Measurements from ENCODE around the gene MCM3AP. TPM values are rescaled to one million over a fixed set of nuclear protein-coding genes. Genes with fewer than 3 reads are reported as not detected.

The MCM3AP gene
- total RNA-seq, 2 donors from 2014 or later, result 105 to 118 TPM

DNA sequence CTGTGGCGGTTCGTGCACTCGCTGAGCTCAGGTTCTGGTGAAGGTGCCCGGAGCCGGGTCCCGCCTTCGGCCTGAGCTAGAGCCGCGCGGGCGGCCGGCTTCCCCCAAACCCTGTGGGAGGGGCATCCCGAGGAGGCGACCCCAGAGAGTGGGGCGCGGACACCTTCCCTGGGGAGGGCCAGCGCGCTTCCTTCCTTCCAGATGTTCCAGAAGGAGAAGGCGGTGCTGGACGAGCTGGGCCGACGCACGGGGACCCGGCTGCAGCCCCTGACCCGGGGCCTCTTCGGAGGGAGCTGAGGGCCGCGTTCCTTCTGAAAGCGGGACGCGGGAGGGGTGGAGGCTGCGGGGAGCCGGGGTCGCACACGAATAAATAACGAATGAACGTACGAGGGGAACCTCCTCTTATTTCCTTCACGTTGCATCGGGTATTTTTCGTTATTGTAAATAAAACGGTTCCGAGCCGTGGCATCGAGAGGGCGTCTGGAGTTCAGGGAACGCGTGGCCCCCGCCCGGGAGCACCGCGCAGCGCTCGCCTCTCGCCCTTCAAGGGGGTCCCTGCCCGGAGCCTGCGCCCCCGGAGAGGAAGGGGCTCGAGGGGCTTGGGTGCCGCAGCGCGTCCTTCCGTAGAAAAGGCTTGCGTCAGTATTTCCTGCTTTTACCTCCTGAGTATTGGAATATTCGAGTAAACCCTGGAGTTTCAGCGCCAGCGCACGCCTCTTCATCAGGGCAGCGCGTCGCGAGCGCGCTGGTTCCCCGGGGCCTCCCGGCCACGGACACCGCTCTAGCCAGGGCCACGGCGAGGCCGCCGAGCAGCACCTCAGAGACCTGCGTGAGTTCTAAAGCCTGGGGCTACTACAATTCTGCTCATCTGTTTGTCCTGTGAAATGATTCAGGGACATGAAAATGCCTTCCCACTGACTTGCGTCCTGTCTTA is 12.2 kb upstream of the MCM3AP start:
- ATAC-seq (replicated peaks), result no peak
- H3K27ac Mint-ChIP-seq, result no peak overlapping the region
- no peaks in the 10 kb centered on the region for H3K9me3 Mint-ChIP-seq
- H3K4me1 Mint-ChIP-seq, result no peaks in the 10 kb centered on the region
- H3K27me3 Mint-ChIP-seq, result no peaks in the 10 kb centered on the region
- H3K36me3 Mint-ChIP-seq (ENCODE audit: low read depth), result peaks cover 17% of the 10 kb centered on the region
- H3K4me3 Mint-ChIP-seq, result peak overlapping the region; percentile 56

DNA sequence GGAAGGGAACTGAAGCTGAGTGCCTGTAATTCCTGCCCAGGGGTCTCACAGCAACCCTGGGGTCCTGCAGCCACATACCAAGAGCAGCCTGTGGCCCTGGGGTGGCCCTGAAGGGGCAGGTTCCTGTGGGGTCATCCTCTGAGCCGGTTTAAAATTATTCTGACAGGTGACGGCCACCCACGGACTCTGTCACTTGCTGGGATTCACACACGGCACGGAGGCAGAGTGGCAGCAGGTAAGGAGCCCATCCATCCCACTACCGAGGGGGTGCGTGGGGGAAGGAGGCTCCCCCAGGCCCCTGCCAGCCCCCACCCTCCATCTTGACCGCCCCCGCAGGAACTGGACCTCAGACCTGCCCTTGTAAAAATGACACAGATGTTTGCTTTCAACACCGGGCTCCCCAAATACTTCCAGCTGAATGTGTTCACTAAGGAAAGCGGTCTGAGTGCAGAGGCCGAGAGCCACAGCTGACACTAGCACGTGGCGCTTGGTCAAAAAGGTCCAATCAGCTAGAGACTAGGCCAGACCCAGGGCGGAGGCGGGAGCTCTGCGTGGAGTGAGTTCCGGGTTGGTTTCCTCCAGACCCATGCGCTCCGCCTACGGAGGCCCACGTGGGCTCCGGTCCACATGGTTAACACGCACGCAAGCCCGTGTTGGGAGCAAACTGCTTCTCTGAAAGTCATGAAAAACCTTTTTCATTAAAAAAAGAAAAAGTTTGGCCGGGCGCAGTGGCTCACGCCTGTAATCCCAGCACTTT is 10.8 kb upstream of the MCM3AP start:
- peaks cover 26% of the 10 kb centered on the region for H3K36me3 Mint-ChIP-seq (ENCODE audit: low read depth)
- peak; percentile 93 for ATAC-seq (replicated peaks)
- H3K9me3 Mint-ChIP-seq, result no peaks in the 10 kb centered on the region
- no peak overlapping the region for H3K27ac Mint-ChIP-seq
- no peaks in the 10 kb centered on the region for H3K27me3 Mint-ChIP-seq
- no peaks in the 10 kb centered on the region for H3K4me1 Mint-ChIP-seq
- peak overlapping the region; percentile 56 for H3K4me3 Mint-ChIP-seq

GRCh38 chr21:46295177-46295770 is 9.9 kb upstream of the MCM3AP start:
- Mint-ChIP-seq H3K27ac (peak overlapping the region; percentile 20), H3K4me1 (no peaks in the 10 kb centered on the region), H3K27me3 (no peaks in the 10 kb centered on the region), H3K4me3 (no peak overlapping the region), H3K36me3 (ENCODE audit: low read depth) (peaks cover 20% of the 10 kb centered on the region), H3K9me3 (no peaks in the 10 kb centered on the region)
- no peak for ATAC-seq (replicated peaks)

DNA sequence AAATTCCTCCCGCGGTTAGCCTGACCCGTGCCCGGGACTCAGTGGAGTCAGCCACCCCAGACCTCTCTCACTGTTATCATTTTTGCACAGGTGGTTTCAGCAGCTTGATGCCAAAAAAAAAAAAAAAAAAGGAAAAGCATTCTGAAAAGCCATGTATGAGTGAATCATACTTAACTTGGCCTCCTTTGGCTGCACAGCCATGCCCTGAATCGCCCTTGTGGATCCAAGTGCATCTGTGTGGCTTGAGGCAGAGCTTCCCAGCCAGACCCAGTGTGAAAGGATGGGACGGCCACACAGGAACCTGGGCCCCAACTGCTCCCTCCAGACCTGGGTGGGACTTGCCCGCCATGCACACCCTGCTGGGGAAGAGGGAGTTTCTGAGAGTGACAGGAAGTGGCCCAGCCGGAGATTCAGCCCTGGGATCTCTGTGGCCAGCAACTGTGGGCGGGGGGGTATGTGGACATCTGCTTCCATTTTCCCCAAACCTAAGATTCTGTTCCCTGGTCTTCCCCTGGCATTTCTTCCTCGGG is 9.3 kb upstream of the MCM3AP start:
- no peak overlapping the region for H3K4me3 Mint-ChIP-seq
- no peak for ATAC-seq (replicated peaks)

GRCh38 chr21:46291561-46291960 is 6.2 kb upstream of the MCM3AP start:
- Mint-ChIP-seq H3K4me3 (no peak overlapping the region), H3K27ac (no peak overlapping the region), H3K36me3 (ENCODE audit: low read depth) (peaks cover 20% of the 10 kb centered on the region)

More for the DNA sequence above, 9.3 kb upstream of the MCM3AP start:
- Mint-ChIP-seq H3K36me3 (ENCODE audit: low read depth) (peaks cover 14% of the 10 kb centered on the region), H3K9me3 (no peaks in the 10 kb centered on the region), H3K27me3 (no peaks in the 10 kb centered on the region), H3K4me1 (peaks cover 4% of the 10 kb centered on the region), H3K27ac (peak overlapping the region; percentile 20)

DNA sequence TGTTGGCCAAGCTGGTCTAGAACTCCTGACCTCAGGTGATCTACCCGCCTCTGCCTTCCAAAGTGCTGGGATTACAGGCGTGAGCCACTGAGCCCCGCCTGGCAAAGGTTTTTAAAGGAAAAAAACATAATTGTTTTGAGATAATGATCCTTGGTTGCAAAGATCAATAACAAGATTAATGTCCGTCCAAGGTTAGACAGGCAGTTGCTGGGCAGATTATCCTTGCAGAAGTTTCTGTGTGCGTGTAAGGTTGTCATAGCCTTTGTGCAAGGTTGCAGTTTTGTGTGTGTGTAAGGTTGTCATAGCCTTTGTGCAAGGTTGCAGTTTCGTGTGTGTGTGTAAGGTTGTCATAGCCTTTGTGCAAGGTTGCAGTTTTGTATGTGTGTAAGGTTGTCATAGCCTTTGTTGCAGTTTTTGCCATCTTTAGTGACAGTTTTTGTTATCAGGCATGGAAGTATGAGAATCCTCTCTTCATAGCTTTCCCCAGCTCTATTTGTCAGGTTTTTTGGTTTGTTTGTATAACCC is 4.3 kb upstream of the MCM3AP start:
- H3K4me3 Mint-ChIP-seq, result no peak overlapping the region
- no peaks in the 10 kb centered on the region for H3K9me3 Mint-ChIP-seq
- no peak overlapping the region for H3K27ac Mint-ChIP-seq
- no peak for ATAC-seq (replicated peaks)
- peaks cover 17% of the 10 kb centered on the region for H3K4me1 Mint-ChIP-seq
- no peaks in the 10 kb centered on the region for H3K27me3 Mint-ChIP-seq
- H3K36me3 Mint-ChIP-seq (ENCODE audit: low read depth), result peaks cover 33% of the 10 kb centered on the region

More at GRCh38 chr21:46291561-46291960, 6.2 kb upstream of the MCM3AP start:
- Mint-ChIP-seq H3K27me3 (no peaks in the 10 kb centered on the region), H3K4me1 (peaks cover 16% of the 10 kb centered on the region), H3K9me3 (no peaks in the 10 kb centered on the region)
- no peak for ATAC-seq (replicated peaks)

DNA sequence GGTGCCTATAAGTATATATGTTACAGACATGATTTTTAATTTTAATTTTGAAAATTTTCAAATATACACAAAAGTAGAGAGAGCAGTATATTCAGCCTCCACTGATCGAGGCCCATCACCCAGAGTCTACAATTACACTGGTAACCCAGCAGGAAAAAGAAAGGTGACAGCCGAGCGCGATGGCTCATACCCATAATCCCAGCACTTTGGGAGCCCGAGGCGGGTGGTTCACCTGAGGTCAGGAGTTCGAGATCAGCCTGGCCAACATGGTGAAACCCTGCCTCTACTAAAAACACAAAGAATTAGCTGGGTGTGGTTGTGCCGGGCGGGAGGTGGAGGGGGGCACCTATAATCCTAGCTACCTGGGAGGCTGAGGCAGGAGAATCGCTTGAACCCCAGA is 2.1 kb upstream of the MCM3AP start:
- Mint-ChIP-seq H3K27ac (no peak overlapping the region), H3K4me3 (peak overlapping the region; percentile 92), H3K27me3 (no peaks in the 10 kb centered on the region), H3K36me3 (ENCODE audit: low read depth) (peaks cover 53% of the 10 kb centered on the region), H3K9me3 (no peaks in the 10 kb centered on the region), H3K4me1 (peaks cover 23% of the 10 kb centered on the region)
- no peak for ATAC-seq (replicated peaks)

DNA sequence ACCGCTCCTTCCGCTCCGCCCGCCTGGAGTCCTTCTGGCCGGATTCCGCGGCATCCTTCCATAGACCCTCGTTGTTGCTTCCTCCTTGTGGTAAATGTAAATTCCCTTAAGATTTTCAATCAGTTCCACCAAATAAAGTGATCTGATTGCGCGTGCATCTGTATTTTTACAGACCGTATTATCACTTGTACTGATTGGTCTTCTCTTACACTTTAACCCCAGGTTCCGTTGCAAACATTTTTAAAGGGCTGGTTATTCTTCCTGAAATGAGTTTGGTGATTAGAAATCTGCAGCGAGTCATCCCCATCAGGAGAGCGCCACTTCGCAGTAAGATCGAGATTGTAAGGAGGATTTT is 1.2 kb upstream of the MCM3AP start:
- Mint-ChIP-seq H3K36me3 (ENCODE audit: low read depth) (peaks cover 57% of the 10 kb centered on the region), H3K4me3 (peak overlapping the region; percentile 92), H3K9me3 (no peaks in the 10 kb centered on the region), H3K4me1 (peaks cover 23% of the 10 kb centered on the region), H3K27ac (peak overlapping the region; percentile 97), H3K27me3 (no peaks in the 10 kb centered on the region)
- peak; percentile 32 for ATAC-seq (replicated peaks)

DNA sequence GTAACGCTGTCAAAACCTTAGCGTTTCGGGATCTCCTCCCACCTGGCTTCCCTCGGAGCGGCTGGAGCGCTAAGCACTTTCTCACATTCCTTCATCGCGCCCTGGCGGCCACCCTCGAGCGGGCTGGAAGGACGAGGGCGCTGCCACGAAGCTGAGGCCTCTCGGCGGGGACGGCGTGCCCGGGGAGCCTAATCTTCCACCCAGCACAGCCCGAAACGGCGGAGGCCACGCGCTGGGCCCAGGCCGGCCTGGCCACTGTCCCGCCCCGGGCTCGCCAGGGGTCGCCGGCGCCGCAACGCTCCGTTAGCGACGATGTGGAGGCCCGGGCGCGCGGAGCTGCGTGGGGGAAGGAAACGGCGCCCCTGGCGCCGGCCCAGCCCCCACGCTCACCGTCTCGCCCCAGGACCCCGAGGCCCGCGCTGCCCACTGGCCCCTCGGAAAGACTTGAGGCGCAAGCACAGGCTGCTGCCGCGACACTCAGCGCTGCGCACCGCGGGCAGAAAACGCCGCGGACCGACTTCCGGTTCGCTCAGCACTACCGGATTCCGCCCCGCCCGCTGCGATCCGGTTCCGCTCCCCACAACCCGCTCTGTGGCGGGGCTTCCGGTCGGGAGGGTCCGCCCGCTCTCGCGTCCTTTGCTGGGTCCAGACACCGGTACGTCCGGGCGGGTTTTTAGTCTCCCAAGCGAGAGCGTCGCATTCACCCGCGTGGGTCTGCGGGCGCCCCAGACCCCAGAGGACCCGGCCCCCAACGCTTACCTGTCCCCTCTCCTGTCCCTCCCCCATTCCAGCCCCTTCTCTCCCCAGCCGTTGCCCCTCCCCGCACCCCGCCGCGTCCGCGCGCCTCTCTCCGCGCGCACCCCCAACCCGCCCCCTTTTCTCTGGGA is 593 bp upstream of the MCM3AP start, which contains the start of gene YBEY:
Gene YBEY (plus strand): TSS at position 582 of the 887 bp plus-strand sequence. CDS start 572 bp downstream, outside the sequence.
- peak; percentile 92 for ATAC-seq (replicated peaks)

DNA sequence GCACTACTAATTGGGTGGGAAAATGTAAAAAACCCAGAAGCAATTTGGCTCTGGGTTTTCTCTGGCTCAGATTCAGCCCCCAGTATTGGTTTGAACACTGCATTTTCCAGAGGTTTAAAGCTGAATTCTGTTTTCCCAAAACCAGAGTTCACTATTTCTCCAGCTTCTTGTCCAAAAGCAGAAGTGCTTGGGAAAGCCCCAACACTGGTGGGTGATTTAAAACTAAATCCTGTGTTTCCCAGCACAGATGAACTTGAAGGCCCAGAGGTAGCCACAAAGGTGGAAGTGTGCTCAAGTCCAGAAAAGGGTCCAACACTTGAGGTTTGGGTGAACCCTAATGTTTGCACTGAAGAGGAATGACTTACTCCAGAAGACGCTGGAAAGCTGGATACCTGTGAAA is 678 bp downstream of the MCM3AP start:
- no peaks in the 10 kb centered on the region for H3K9me3 Mint-ChIP-seq
- H3K36me3 Mint-ChIP-seq (ENCODE audit: low read depth), result peaks cover 70% of the 10 kb centered on the region
- peak overlapping the region; percentile 97 for H3K27ac Mint-ChIP-seq
- no peak for ATAC-seq (replicated peaks)
- H3K4me3 Mint-ChIP-seq, result peak overlapping the region; percentile 92
- H3K4me1 Mint-ChIP-seq, result peaks cover 19% of the 10 kb centered on the region
- no peaks in the 10 kb centered on the region for H3K27me3 Mint-ChIP-seq

More for the DNA sequence above, 593 bp upstream of the MCM3AP start, which contains the start of gene YBEY:
- peak within 1 kb of the TSS; percentile 92 for H3K4me3 Mint-ChIP-seq
- peak within 1 kb of the TSS; percentile 97 for H3K27ac Mint-ChIP-seq
- peaks cover 23% of the 10 kb centered on the region for H3K4me1 Mint-ChIP-seq
- peaks cover 58% of the 10 kb centered on the region for H3K36me3 Mint-ChIP-seq (ENCODE audit: low read depth)
- H3K9me3 Mint-ChIP-seq, result no peaks in the 10 kb centered on the region
- H3K27me3 Mint-ChIP-seq, result no peaks in the 10 kb centered on the region

DNA sequence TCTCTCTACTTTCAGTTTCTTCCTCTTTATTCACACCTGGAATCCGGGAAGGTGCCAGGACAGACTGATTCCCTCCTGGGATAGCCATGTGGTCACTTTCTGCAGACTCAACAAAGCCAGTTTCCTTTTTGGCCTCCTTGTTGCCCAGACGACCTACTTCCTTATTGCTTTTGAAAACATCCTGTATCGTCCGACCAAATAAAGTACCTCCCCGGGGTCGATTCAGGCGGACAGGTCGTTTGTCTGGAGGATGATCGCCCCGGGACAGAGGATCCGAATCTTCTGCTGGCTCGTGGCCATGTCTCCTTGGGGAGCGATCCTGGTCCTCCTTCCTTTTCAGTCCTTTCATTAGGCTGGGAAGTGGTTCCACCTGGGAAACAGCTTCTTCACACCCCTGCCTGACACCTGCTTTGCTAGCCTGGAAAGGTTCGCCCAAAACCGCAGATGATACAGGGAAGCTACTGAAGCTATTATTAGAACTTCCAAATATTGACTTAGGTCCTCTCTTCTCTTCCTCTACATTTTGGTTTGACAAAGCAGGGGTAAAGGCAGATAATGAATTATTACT is 1.2 kb downstream of the MCM3AP start:
- Mint-ChIP-seq H3K4me1 (peaks cover 15% of the 10 kb centered on the region), H3K27ac (peak overlapping the region; percentile 83), H3K36me3 (ENCODE audit: low read depth) (peaks cover 76% of the 10 kb centered on the region), H3K4me3 (peak overlapping the region; percentile 92), H3K27me3 (no peaks in the 10 kb centered on the region), H3K9me3 (no peaks in the 10 kb centered on the region)
- no peak for ATAC-seq (replicated peaks)

DNA sequence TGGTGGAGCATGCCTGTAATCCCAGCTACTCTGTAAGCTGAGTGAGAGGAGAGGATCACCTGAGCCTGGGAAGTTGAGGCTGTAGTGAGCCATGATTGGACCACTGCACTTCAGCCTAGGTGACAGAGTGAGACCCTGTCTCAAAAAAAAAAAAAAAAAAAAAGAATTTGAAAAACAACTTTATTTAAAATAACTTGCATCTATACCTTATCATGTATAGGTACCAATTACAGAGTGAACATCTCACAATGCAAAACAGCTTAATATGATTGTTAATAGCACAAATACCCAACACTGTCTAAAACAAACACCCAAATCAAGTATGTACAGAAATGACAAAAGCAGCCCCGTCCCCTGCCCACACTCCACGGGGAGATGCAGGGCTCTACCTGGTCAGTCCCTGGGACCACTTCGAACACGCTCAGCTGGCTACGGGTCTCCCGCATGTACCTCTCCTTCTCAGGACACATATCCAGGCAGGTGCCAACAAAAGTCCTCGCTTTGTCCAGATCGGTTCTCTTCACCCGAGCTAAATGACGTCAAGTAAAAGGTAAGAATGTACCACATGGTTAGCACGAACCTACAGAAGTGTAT is 10.5 kb downstream of the MCM3AP start:
- no peak overlapping the region for H3K27ac Mint-ChIP-seq
- no peaks in the 10 kb centered on the region for H3K9me3 Mint-ChIP-seq

DNA sequence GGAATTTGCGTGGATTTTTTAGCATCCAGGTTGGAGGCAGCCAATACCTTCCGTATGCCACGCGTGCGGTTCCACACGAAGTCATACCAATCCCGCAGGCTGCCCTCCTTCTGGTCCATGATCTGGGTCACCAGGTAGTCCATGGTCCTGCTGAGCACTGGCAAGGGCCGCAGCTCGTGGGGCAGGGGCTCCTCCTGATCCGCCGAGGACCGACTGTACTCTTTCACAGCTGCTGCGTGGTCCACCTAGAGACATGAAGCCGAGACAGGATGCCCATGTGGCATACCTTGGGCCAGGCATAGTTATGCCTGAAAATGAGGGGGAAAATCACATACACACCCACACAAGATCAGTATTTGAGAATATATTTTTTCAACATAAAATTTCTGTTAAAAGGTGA is 12.1 kb downstream of the MCM3AP start:
- Mint-ChIP-seq H3K36me3 (ENCODE audit: low read depth) (peaks cover 100% of the 10 kb centered on the region), H3K27me3 (no peaks in the 10 kb centered on the region)
- ATAC-seq (replicated peaks), result no peak

More for the DNA sequence above, 10.5 kb downstream of the MCM3AP start:
- Mint-ChIP-seq H3K4me3 (no peak overlapping the region), H3K27me3 (no peaks in the 10 kb centered on the region), H3K4me1 (peaks cover 5% of the 10 kb centered on the region), H3K36me3 (ENCODE audit: low read depth) (peaks cover 100% of the 10 kb centered on the region)
- no peak for ATAC-seq (replicated peaks)

More for the DNA sequence above, 12.1 kb downstream of the MCM3AP start:
- Mint-ChIP-seq H3K27ac (no peak overlapping the region), H3K4me1 (peaks cover 5% of the 10 kb centered on the region), H3K4me3 (no peak overlapping the region), H3K9me3 (no peaks in the 10 kb centered on the region)
